H9 (cell line): ENCODE results near the gene KCNAB2. TPM values are rescaled to one million over a fixed set of nuclear protein-coding genes. Genes with fewer than 3 reads are reported as not detected.

Experiments used
- DNase-seq: peaks from one replicate; pipeline ENCODE4 v3.0.0-alpha.2; 2017
- H2AFZ ChIP-seq: one replicate; pipeline ENCODE4 v1.6.1; 2013; ENCODE audit warnings: mild to moderate bottlenecking, low read length, control low read depth, moderate library complexity
- H2AK5ac ChIP-seq: 2 replicates; pipeline ENCODE4 v1.6.1; 2013; ENCODE audit warnings: low read length, control low read depth, mixed read lengths; ENCODE audit not compliant: insufficient read length
- H2BK120ac ChIP-seq: one replicate; pipeline ENCODE4 v1.6.1; 2013; ENCODE audit warnings: low read depth, mild to moderate bottlenecking, low read length, control low read depth, inconsistent platforms; ENCODE audit not compliant: poor library complexity, severe bottlenecking
- H2BK12ac ChIP-seq: 2 replicates; pipeline ENCODE4 v1.6.1; 2013; ENCODE audit warnings: low read length, control low read depth, mixed read lengths, low read depth; ENCODE audit not compliant: insufficient read length
- H2BK15ac ChIP-seq: 2 replicates; pipeline ENCODE4 v1.6.1; 2013; ENCODE audit warnings: low read depth, low read length, control low read depth
- H2BK20ac ChIP-seq: one replicate; pipeline ENCODE4 v1.6.1; 2013; ENCODE audit warnings: low read depth, mild to moderate bottlenecking, low read length, control low read depth, inconsistent platforms; ENCODE audit not compliant: poor library complexity, severe bottlenecking
- H2BK5ac ChIP-seq: 2 replicates; pipeline ENCODE4 v1.6.1; 2013; ENCODE audit warnings: low read length, control low read depth, mixed read lengths; ENCODE audit not compliant: insufficient read length
- H3K14ac ChIP-seq: 2 replicates; pipeline ENCODE4 v1.6.1; 2013; ENCODE audit warnings: low read length, control low read depth; ENCODE audit not compliant: insufficient read depth
- H3K18ac ChIP-seq: 2 replicates; pipeline ENCODE4 v1.6.1; 2013; ENCODE audit warnings: low read depth, mild to moderate bottlenecking, mixed read lengths, low read length, control low read depth; ENCODE audit not compliant: insufficient read length
- H3K23ac ChIP-seq: 2 replicates; pipeline ENCODE4 v1.6.1; 2013; ENCODE audit warnings: low read length, control low read depth, mixed read lengths, low read depth; ENCODE audit not compliant: insufficient read length
- H3K23me2 ChIP-seq: 2 replicates; pipeline ENCODE4 v1.6.1; 2013; ENCODE audit warnings: low read depth, mild to moderate bottlenecking, mixed read lengths, low read length, control low read depth; ENCODE audit not compliant: insufficient read length, poor library complexity, severe bottlenecking
- H3K27ac ChIP-seq: 2 replicates; pipeline ENCODE4 v1.5.1; 2013; ENCODE audit warnings: low read length, control low read depth, mixed read lengths, low read depth; ENCODE audit not compliant: insufficient read length
- H3K27me3 ChIP-seq: 2 replicates; pipeline ENCODE4 v1.6.1; 2013; ENCODE audit warnings: low read length, control low read depth, inconsistent platforms; ENCODE audit not compliant: insufficient read depth
- H3K4ac ChIP-seq: 2 replicates; pipeline ENCODE4 v1.6.1; 2013; ENCODE audit warnings: low read depth, mild to moderate bottlenecking, control low read depth, inconsistent platforms, low read length, moderate library complexity
- H3K4me1 ChIP-seq: 2 replicates; pipeline ENCODE4 v1.6.1; 2013; ENCODE audit warnings: low read length, control low read depth, inconsistent platforms; ENCODE audit not compliant: insufficient read depth
- H3K4me2 ChIP-seq: 2 replicates; pipeline ENCODE4 v1.6.1; 2013; ENCODE audit warnings: low read length, control low read depth, mixed read lengths; ENCODE audit not compliant: insufficient read length, insufficient read depth
- H3K56ac ChIP-seq: 2 replicates; pipeline ENCODE4 v1.6.1; 2013; ENCODE audit warnings: low read depth, mild to moderate bottlenecking, mixed read lengths, low read length, control low read depth; ENCODE audit not compliant: insufficient read length
- H3K79me1 ChIP-seq: 2 replicates; pipeline ENCODE4 v1.6.1; 2013; ENCODE audit warnings: low read depth, mild to moderate bottlenecking, moderate library complexity, low read length, control low read depth, inconsistent platforms; ENCODE audit not compliant: insufficient read depth, poor library complexity, severe bottlenecking
- H3K79me2 ChIP-seq: 2 replicates; pipeline ENCODE4 v1.6.1; 2013; ENCODE audit warnings: low read length, control low read depth, inconsistent platforms; ENCODE audit not compliant: insufficient read depth
- H3K9ac ChIP-seq: 2 replicates; pipeline ENCODE4 v1.6.1; 2013; ENCODE audit warnings: low read length, control low read depth, mixed read lengths; ENCODE audit not compliant: insufficient read length; ENCODE audit errors: extremely low read depth
- H3K9me3 ChIP-seq: one replicate; pipeline ENCODE4 v1.6.1; 2013; ENCODE audit warnings: low read depth, low read length, inconsistent platforms; ENCODE audit not compliant: control insufficient read depth
- H3T11ph ChIP-seq: one replicate; pipeline ENCODE4 v1.6.1; 2013; ENCODE audit warnings: mild to moderate bottlenecking, low read length, control low read depth, inconsistent platforms
- H4K20me1 ChIP-seq: one replicate; pipeline ENCODE4 v1.6.1; 2013; ENCODE audit not compliant: control insufficient read depth, insufficient read length, insufficient read depth
- H4K5ac ChIP-seq: 2 replicates; pipeline ENCODE4 v1.6.1; 2013; ENCODE audit warnings: low read depth, mild to moderate bottlenecking, mixed read lengths, low read length, control low read depth; ENCODE audit not compliant: insufficient read length
- H4K8ac ChIP-seq: replicated peaks from 2 replicates; pipeline ENCODE4 v1.6.1; 2013; ENCODE audit warnings: low read length, control low read depth, mixed read lengths, low read depth; ENCODE audit not compliant: insufficient read length
- H4K91ac ChIP-seq: 2 replicates; pipeline ENCODE4 v1.6.1; 2013; ENCODE audit warnings: low read depth, mild to moderate bottlenecking, moderate library complexity, mixed read lengths, low read length, control low read depth; ENCODE audit not compliant: insufficient read length
- H3K27ac Mint-ChIP-seq, 3 experiments: 2 replicates in 2 of 3; 3 replicates in 1 of 3; pipeline ENCODE4 v1.8.0; 2020 to 2021; ENCODE audit warnings: mixed read lengths in 3 of 3, mild to moderate bottlenecking in 1 of 3, moderate library complexity in 1 of 3
- H3K27me3 Mint-ChIP-seq: 2 replicates; pipeline ENCODE4 v1.8.0; 2021; ENCODE audit warnings: low read depth, mild to moderate bottlenecking, moderate library complexity, mixed read lengths
- H3K36me3 Mint-ChIP-seq, 3 experiments: 2 replicates in 2 of 3; 3 replicates in 1 of 3; pipeline ENCODE4 v1.8.0; 2020 to 2021; ENCODE audit warnings: low read depth in 3 of 3, mixed read lengths in 3 of 3; ENCODE audit not compliant: insufficient read depth in 1 of 3
- H3K4me1 Mint-ChIP-seq, 2 experiments: 2 replicates each; pipeline ENCODE4 v1.8.0; 2020; ENCODE audit warnings: mixed read lengths in 2 of 2
- H3K4me3 Mint-ChIP-seq, 2 experiments: 2 replicates in 1 of 2; 3 replicates in 1 of 2; pipeline ENCODE4 v1.8.0; 2020 to 2021; ENCODE audit warnings: mild to moderate bottlenecking in 2 of 2, mixed read lengths in 2 of 2, moderate library complexity in 1 of 2
- H3K9me3 Mint-ChIP-seq, 2 experiments: 2 replicates in 1 of 2; 3 replicates in 1 of 2; pipeline ENCODE4 v1.8.0; 2020; ENCODE audit warnings: mild to moderate bottlenecking in 2 of 2, mixed read lengths in 2 of 2, moderate library complexity in 1 of 2
- CTCF ChIP-seq: fragments of 200-600 bp; sonication (generic); conservative IDR thresholded peaks from 3 replicates; pipeline ENCODE4 v1.8.0; 2021; ENCODE audit warnings: antibody characterized with exemption, mild to moderate bottlenecking
- WGBS: extraction: QIAGEN DNeasy Blood & Tissue Kit; methylation state at CpG from one replicate; pipeline ENCODE4 v1.1.7; 2013; ENCODE audit warnings: missing lambda C conversion rate, low lambda C conversion rate, mixed read lengths; ENCODE audit not compliant: insufficient read length; ENCODE audit errors: extremely low coverage; 5-methylcytosine and 5-hydroxymethylcytosine counted together
- total RNA-seq: library from RNA; stranded (reverse); gene quantifications from 2 replicates; pipeline ENCODE4 v1.2.1, GENCODE V29; 2021

The KCNAB2 gene
- total RNA-seq, 1 experiment from 2014 or later, result 8.3 TPM

GRCh38 chr1:6107409-6108356 is 62.0 kb downstream of the KCNAB2 start:
- Mint-ChIP-seq H3K27ac (no peak overlapping the region), H3K4me3 (no peak overlapping the region; a peak in 1 of 5 replicates), H3K27me3 (peaks cover 11% of the 10 kb centered on the region), H3K9me3 (peaks cover 3 to 6% of the 10 kb centered on the region in 2 experiments; a peak in 4 of 5 replicates), H3K4me1 (0 out of 4 replicates have a peak, but pooled peaks cover 0 to 4% of the 10 kb centered on the region in 2 experiments), H3K36me3 (no peaks in the 10 kb centered on the region; a peak in 1 of 7 replicates)
- Histone ChIP-seq H3K14ac (no peak overlapping the region), H2BK120ac (no peak overlapping the region), H3K79me1 (no peaks in the 10 kb centered on the region), H3K4ac (no peak overlapping the region), H3K23me2 (no peaks in the 10 kb centered on the region), H2BK5ac (no peak overlapping the region), H4K20me1 (peaks cover 3% of the 10 kb centered on the region), H2BK12ac (no peak overlapping the region), H3K9ac (no peak overlapping the region), H2BK15ac (no peak overlapping the region), H3T11ph (no peak overlapping the region), H2AK5ac (no peak overlapping the region), H3K27ac (no peak overlapping the region), H4K8ac (no peak overlapping the region), H2AFZ (no peak overlapping the region), H3K56ac (no peak overlapping the region), H3K18ac (no peak overlapping the region), H3K9me3 (no peaks in the 10 kb centered on the region), H4K91ac (no peak overlapping the region), H3K27me3 (no peaks in the 10 kb centered on the region), H3K79me2 (no peaks in the 10 kb centered on the region), H3K4me1 (no peaks in the 10 kb centered on the region), H2BK20ac (no peak overlapping the region), H4K5ac (no peak overlapping the region), H3K4me2 (no peak overlapping the region), H3K23ac (no peak overlapping the region)
- TF ChIP-seq CTCF, result no peak
- DNase-seq, result no peak
- 100% methylated on average over 8 of the region's 8 CpGs for WGBS
